T-cell (primary cell): ENCODE results near the gene CCDC97. TPM values are rescaled to one million over a fixed set of nuclear protein-coding genes. Genes with fewer than 3 reads are reported as not detected.
"Not testable (repeated sequence)": the region's sequence is repeated elsewhere in the genome, so short reads cannot be mapped to it uniquely, and the experiment has no call there.

Experiments used
- ATAC-seq, 4 experiments: fragments of 200-7000 bp in 3 of 4; fragments of 150-1000 bp in 1 of 4; cut with Tn5 transposase; replicated peaks in 1 of 4; 1 replicate in 3 of 4; 2 replicates in 1 of 4; pipeline ENCODE4 v1.10.0; 2021; ENCODE audit warnings: moderate library complexity in 3 of 4, mild to moderate bottlenecking in 2 of 4, moderate number of reproducible peaks in 1 of 4
- CTCF ChIA-PET, 2 donors: fragments of 300-600 bp; sonication (Branson Sonifier 250); formaldehyde crosslinking; loops; one replicate each; lab custom pipeline; 2022; ENCODE audit warnings: antibody characterized with exemption in 2 of 2; lab: Charles Lee
- POLR2A ChIA-PET, 2 donors: fragments of 300-600 bp; sonication (Branson Sonifier 250); formaldehyde crosslinking; loops; one replicate each; lab custom pipeline; 2022; ENCODE audit warnings: antibody characterized with exemption in 2 of 2; lab: Charles Lee
- DNase-seq, 35 experiments: peaks; one replicate each; pipeline versions ENCODE4 v3.0.0 to v3.0.0-alpha.2; 2013 to 2023
- H3K27ac ChIP-seq: one replicate; pipeline ENCODE4 v1.5.1; 2013; ENCODE audit warnings: low read length
- H3K27me3 ChIP-seq, 2 experiments: replicated peaks in 1 of 2; 1 replicate in 1 of 2; 2 replicates in 1 of 2; pipeline versions ENCODE4 v1.6.1 to v1.7.0; 2013; ENCODE audit warnings: low read length in 1 of 2, mixed read lengths in 1 of 2; ENCODE audit not compliant: control insufficient read depth in 2 of 2, insufficient read depth in 2 of 2; ENCODE audit errors: extremely low read depth in 1 of 2
- H3K36me3 ChIP-seq, 2 donors: 1 replicate in 1 of 2; 2 replicates in 1 of 2; pipeline versions ENCODE4 v1.6.1 to v1.7.0; 2013; ENCODE audit warnings: low read length in 1 of 2; ENCODE audit not compliant: control insufficient read depth in 2 of 2, insufficient read depth in 1 of 2; ENCODE audit errors: extremely low read depth in 1 of 2
- H3K4me1 ChIP-seq, 2 experiments: 1 replicate in 1 of 2; 2 replicates in 1 of 2; pipeline versions ENCODE4 v1.6.1 to v1.7.0; 2013; ENCODE audit warnings: low read length in 2 of 2, mixed read lengths in 1 of 2; ENCODE audit not compliant: insufficient read depth in 2 of 2, control insufficient read depth in 1 of 2; ENCODE audit errors: extremely low read depth in 1 of 2
- H3K4me3 ChIP-seq, 2 donors: 1 replicate in 1 of 2; 2 replicates in 1 of 2; pipeline versions ENCODE4 v1.5.1 to v1.7.0; 2013; ENCODE audit warnings: mild to moderate bottlenecking in 2 of 2, low read length in 1 of 2, moderate library complexity in 1 of 2; ENCODE audit not compliant: control insufficient read depth in 1 of 2; ENCODE audit errors: extremely low read depth in 1 of 2
- H3K9me3 ChIP-seq: 2 replicates; pipeline ENCODE4 v1.7.0; 2013
- H3K27ac Mint-ChIP-seq, 2 donors: one replicate each; pipeline ENCODE4 v1.8.0; 2020 to 2021; ENCODE audit warnings: mild to moderate bottlenecking in 2 of 2, mixed read lengths in 2 of 2
- H3K27me3 Mint-ChIP-seq, 2 donors: one replicate each; pipeline ENCODE4 v1.8.0; 2021 to 2022; ENCODE audit warnings: mixed read lengths in 2 of 2
- H3K36me3 Mint-ChIP-seq: one replicate; pipeline ENCODE4 v1.8.0; 2021; ENCODE audit warnings: mixed read lengths
- H3K4me1 Mint-ChIP-seq, 3 donors: one replicate each; pipeline ENCODE4 v1.8.0; 2020 to 2022; ENCODE audit warnings: mixed read lengths in 3 of 3, mild to moderate bottlenecking in 1 of 3
- H3K4me3 Mint-ChIP-seq, 3 donors: one replicate each; pipeline ENCODE4 v1.8.0; 2020 to 2022; ENCODE audit warnings: mild to moderate bottlenecking in 3 of 3, mixed read lengths in 3 of 3, moderate library complexity in 3 of 3
- H3K9me3 Mint-ChIP-seq, 3 donors: one replicate each; pipeline ENCODE4 v1.8.0; 2020 to 2022; ENCODE audit warnings: mixed read lengths in 3 of 3
- WGBS: methylation state at CpG from one replicate; pipeline ENCODE4 v1.1.5; 2013; ENCODE audit warnings: missing lambda C conversion rate; ENCODE audit not compliant: insufficient coverage; 5-methylcytosine and 5-hydroxymethylcytosine counted together
- total RNA-seq, 35 experiments: library from RNA in 6 of 35; stranded (reverse) in 6 of 35; fragments of 120-200 nt in 1 of 35; gene quantifications; one replicate each; pipeline versions ENCODE4 v1.2.1 to v1.2.4 and lab custom pipeline; 2013 to 2026

Gene CCDC97
- total RNA-seq, 5 donors from 2014 or later (not counting 1 experiment from before 2014, with no cell fraction given), result 38.9 to 61.5 (median 55.1) TPM

- Histone ChIP-seq H3K36me3 (peaks cover 6 to 75% of the 10 kb centered on the region in 2 donors), H3K9me3 (no peaks in the 10 kb centered on the region), H3K27me3 (no peaks in the 10 kb centered on the region), H3K4me3 (no peak overlapping the region), H3K27ac (no peak overlapping the region), H3K4me1 (peaks cover 8 to 57% of the 10 kb centered on the region in 2 experiments)
- no peak overlapping the region for H3K4me3 Mint-ChIP-seq
- peak overlapping the region in 1 of 2 donors; percentile 66 for H3K27ac Mint-ChIP-seq
- peaks cover 48 to 56% (median 54%) of the 10 kb centered on the region in 3 donors for H3K4me1 Mint-ChIP-seq
- H3K9me3 Mint-ChIP-seq, result no peaks in the 10 kb centered on the region
- POLR2A ChIA-PET, result interaction anchor here in 1 of 2 donors (0.7 kb wide), 1 partner anchor 24 kb away, joined by 3 read pairs; the partner anchor contains the start of gene B9D2
- H3K36me3 Mint-ChIP-seq, result peaks cover 35% of the 10 kb centered on the region
- 87% methylated on average over 3 of the region's 5 CpGs for WGBS
- DNase-seq, result no peak
- H3K27me3 Mint-ChIP-seq, result no peaks in the 10 kb centered on the region
- no peak for ATAC-seq
- CTCF ChIA-PET, result no interaction called here
Measured at GRCh38 chr19:41339936-41340335, 30.0 kb downstream of the CCDC97 start.

- H3K4me1 Mint-ChIP-seq, result peaks cover 54 to 60% (median 55%) of the 10 kb centered on the region in 3 donors
- ChIA-PET CTCF (interaction anchor here (0.5 to 1.0 kb wide), 5 partner anchors 9 to 33 kb away, joined by 3 to 7 read pairs (median 5); no protein-coding TSS in a partner anchor), POLR2A (interaction anchor here (0.6 to 1.5 kb wide), 7 partner anchors 9 to 848 kb away, joined by 3 to 9 read pairs (median 4); no protein-coding TSS in a partner anchor)
- peaks cover 8 to 62% of the 10 kb centered on the region in 2 experiments for H3K4me1 ChIP-seq
- H3K27ac Mint-ChIP-seq, result peak overlapping the region; percentile 65 to 78
- H3K4me3 Mint-ChIP-seq, result peak overlapping the region in 1 of 3 donors; percentile 68
- peak; percentile 46 to 81 (median 63) for ATAC-seq
- H3K36me3 Mint-ChIP-seq, result peaks cover 35% of the 10 kb centered on the region
- 92% methylated on average over 5 of the region's 20 CpGs for WGBS
- no peak overlapping the region for H3K27ac ChIP-seq
- DNase-seq, result peak in 2 of 35 experiments; percentile 34 to 42
- H3K27me3 ChIP-seq, result no peaks in the 10 kb centered on the region
- peak overlapping the region in 1 of 2 donors; percentile 17 for H3K4me3 ChIP-seq
- no peaks in the 10 kb centered on the region for H3K27me3 Mint-ChIP-seq
- no peaks in the 10 kb centered on the region for H3K9me3 ChIP-seq
- no peaks in the 10 kb centered on the region for H3K9me3 Mint-ChIP-seq
- H3K36me3 ChIP-seq, result peaks cover 6 to 77% of the 10 kb centered on the region in 2 donors
Measured at GRCh38 chr19:41341669-41342490, 31.9 kb downstream of the CCDC97 start.

GRCh38 chr19:41344162-41344561, 34.2 kb downstream of the CCDC97 start:
- H3K4me1 ChIP-seq, result peaks cover 13 to 81% of the 10 kb centered on the region in 2 experiments
- Mint-ChIP-seq H3K9me3 (no peaks in the 10 kb centered on the region), H3K4me3 (peak overlapping the region in 1 of 3 donors; percentile 16), H3K27me3 (no peaks in the 10 kb centered on the region), H3K27ac (peak overlapping the region; percentile 65 to 74), H3K4me1 (peaks cover 61 to 65% (median 62%) of the 10 kb centered on the region in 3 donors), H3K36me3 (peaks cover 39% of the 10 kb centered on the region)
- ChIA-PET POLR2A (interaction anchor here in 1 of 2 donors (0.6 kb wide), 1 partner anchor 11 kb away, joined by 3 read pairs; no protein-coding TSS in a partner anchor), CTCF (no interaction called here)
- peak overlapping the region; percentile 14 for H3K27ac ChIP-seq
- H3K27me3 ChIP-seq, result no peaks in the 10 kb centered on the region
- H3K9me3 ChIP-seq, result no peaks in the 10 kb centered on the region
- 100% methylated on average over 2 of the region's 2 CpGs for WGBS
- DNase-seq (no peak), ATAC-seq (no peak)
- H3K4me3 ChIP-seq, result no peak overlapping the region
- H3K36me3 ChIP-seq, result peaks cover 6 to 72% of the 10 kb centered on the region in 2 donors

GRCh38 chr19:41346916-41347315, 36.9 kb downstream of the CCDC97 start:
- Histone ChIP-seq H3K4me1 (peaks cover 28 to 87% of the 10 kb centered on the region in 2 experiments), H3K36me3 (peaks cover 4 to 50% of the 10 kb centered on the region in 2 donors)
- H3K36me3 Mint-ChIP-seq, result peaks cover 26% of the 10 kb centered on the region
- H3K27me3 ChIP-seq, DNase-seq, H3K9me3 ChIP-seq, H3K9me3 Mint-ChIP-seq, H3K4me3 ChIP-seq, ATAC-seq, H3K27me3 Mint-ChIP-seq, H3K27ac Mint-ChIP-seq, H3K27ac ChIP-seq, H3K4me3 Mint-ChIP-seq: not testable (repeated sequence)
- H3K4me1 Mint-ChIP-seq, result peaks cover 64 to 69% (median 69%) of the 10 kb centered on the region in 3 donors
- no CpG with 5 or more reads among the region's 9 CpGs for WGBS
- CTCF ChIA-PET, result interaction anchor here in 1 of 2 donors (0.5 to 0.6 kb wide), 2 partner anchors 10 to 193 kb away, joined by 3 read pairs; no protein-coding TSS in a partner anchor
- POLR2A ChIA-PET, result interaction anchor here in 1 of 2 donors (0.6 kb wide), 1 partner anchor 203 kb away, joined by 3 read pairs; no protein-coding TSS in a partner anchor

- H3K27ac ChIP-seq, result peak overlapping the region; percentile 92
- POLR2A ChIA-PET, result interaction anchor here (0.5 to 4.9 kb wide), 10 partner anchors 8 to 87 kb away, joined by 3 to 49 read pairs (median 5); partner anchors contain the start of genes B9D2 (in 2 of the 2) and HNRNPUL1 (in 1 of the 2)
- peaks cover 52 to 62% (median 52%) of the 10 kb centered on the region in 3 donors for H3K4me1 Mint-ChIP-seq
- CTCF ChIA-PET, result interaction anchor here (0.5 to 1.8 kb wide), 9 partner anchors 8 to 486 kb away, joined by 3 to 20 read pairs (median 7); partner anchors contain the start of genes B9D2 (in 1 of the 2) and HNRNPUL1 (in 1 of the 2)
- WGBS, result 2% methylated on average over 18 of the region's 22 CpGs
- H3K27me3 Mint-ChIP-seq, result no peaks in the 10 kb centered on the region
- no peaks in the 10 kb centered on the region for H3K9me3 Mint-ChIP-seq
- ATAC-seq, result peak in 3 of 4 experiments; percentile 3 to 9 (median 7)
- H3K27me3 ChIP-seq, result no peaks in the 10 kb centered on the region
- peaks cover 42 to 70% of the 10 kb centered on the region in 2 experiments for H3K4me1 ChIP-seq
- no peaks in the 10 kb centered on the region for H3K9me3 ChIP-seq
- peaks cover 15% of the 10 kb centered on the region for H3K36me3 Mint-ChIP-seq
- H3K36me3 ChIP-seq, result peaks cover 0 to 21% of the 10 kb centered on the region in 2 donors
- DNase-seq, result peak in 1 of 35 experiments; percentile 27
- H3K4me3 Mint-ChIP-seq, result peak overlapping the region; percentile 97 to 99 (median 99)
- peak overlapping the region; percentile 68 to 94 for H3K4me3 ChIP-seq
- peak overlapping the region; percentile 89 to 94 for H3K27ac Mint-ChIP-seq
Measured at GRCh38 chr19:41350735-41351338, 40.9 kb downstream of the CCDC97 start.
